Measurements from ENCODE around the gene CAMK1D. TPM values are rescaled to one million over a fixed set of nuclear protein-coding genes. Genes with fewer than 3 reads are reported as not detected.

Gene CAMK1D
- total and polyA plus RNA-seq, 2 experiments from 2014 or later, result 3.5 to 6.0 TPM

- Histone ChIP-seq H3K79me2 (no peaks in the 10 kb centered on the region), H3K27me3 (no peaks in the 10 kb centered on the region), H3K9me2 (replicated peaks; ENCODE audit: insufficient read depth) (no peaks in the 10 kb centered on the region), H3K27ac (no peak overlapping the region), H3K36me3 (replicated peaks; ENCODE audit: insufficient read depth, low read depth) (no peaks in the 10 kb centered on the region), H3K4me2 (no peak overlapping the region), H3K4me3 (no peak overlapping the region), H3K9me3 (ENCODE audit: low read depth) (no peaks in the 10 kb centered on the region), H4K20me1 (ENCODE audit: insufficient read depth, poor library complexity, severe bottlenecking) (no peaks in the 10 kb centered on the region), H2AFZ (no peak overlapping the region), H3K4me1 (ENCODE audit: insufficient read depth) (no peaks in the 10 kb centered on the region)
- 80% methylated on average over 8 of the region's 8 CpGs for WGBS (ENCODE audit: low lambda C conversion rate, missing lambda C conversion rate)
- no peak for DNase-seq (ENCODE audit: low spot score)
- no peak for TF ChIP-seq EZH2 (IDR thresholded peaks at IDR 0.05; ENCODE audit: borderline replicate concordance)
- TF ChIP-seq, protein P1, sequence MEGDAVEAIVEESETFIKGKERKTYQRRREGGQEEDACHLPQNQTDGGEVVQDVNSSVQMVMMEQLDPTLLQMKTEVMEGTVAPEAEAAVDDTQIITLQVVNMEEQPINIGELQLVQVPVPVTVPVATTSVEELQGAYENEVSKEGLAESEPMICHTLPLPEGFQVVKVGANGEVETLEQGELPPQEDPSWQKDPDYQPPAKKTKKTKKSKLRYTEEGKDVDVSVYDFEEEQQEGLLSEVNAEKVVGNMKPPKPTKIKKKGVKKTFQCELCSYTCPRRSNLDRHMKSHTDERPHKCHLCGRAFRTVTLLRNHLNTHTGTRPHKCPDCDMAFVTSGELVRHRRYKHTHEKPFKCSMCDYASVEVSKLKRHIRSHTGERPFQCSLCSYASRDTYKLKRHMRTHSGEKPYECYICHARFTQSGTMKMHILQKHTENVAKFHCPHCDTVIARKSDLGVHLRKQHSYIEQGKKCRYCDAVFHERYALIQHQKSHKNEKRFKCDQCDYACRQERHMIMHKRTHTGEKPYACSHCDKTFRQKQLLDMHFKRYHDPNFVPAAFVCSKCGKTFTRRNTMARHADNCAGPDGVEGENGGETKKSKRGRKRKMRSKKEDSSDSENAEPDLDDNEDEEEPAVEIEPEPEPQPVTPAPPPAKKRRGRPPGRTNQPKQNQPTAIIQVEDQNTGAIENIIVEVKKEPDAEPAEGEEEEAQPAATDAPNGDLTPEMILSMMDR (IDR thresholded peaks at IDR 0.05; ENCODE audit: poor library complexity), result no peak
- TF ChIP-seq EZH2phosphoT487 (IDR thresholded peaks at IDR 0.05; ENCODE audit: low read depth, severe bottlenecking, unreplicated experiment), result no peak
Observed at GRCh38 chr10:12772797-12773587, 423.6 kb downstream of the CAMK1D start.

GRCh38 chr10:12774204-12774894, 425.0 kb downstream of the CAMK1D start:
- Histone ChIP-seq H3K79me2 (no peaks in the 10 kb centered on the region), H3K36me3 (replicated peaks; ENCODE audit: insufficient read depth, low read depth) (no peaks in the 10 kb centered on the region), H3K27me3 (no peaks in the 10 kb centered on the region), H3K9me2 (replicated peaks; ENCODE audit: insufficient read depth) (no peaks in the 10 kb centered on the region), H3K4me3 (no peak overlapping the region), H3K9me3 (ENCODE audit: low read depth) (no peaks in the 10 kb centered on the region), H2AFZ (no peak overlapping the region), H3K4me1 (ENCODE audit: insufficient read depth) (no peaks in the 10 kb centered on the region), H3K27ac (no peak overlapping the region), H3K4me2 (no peak overlapping the region), H4K20me1 (ENCODE audit: insufficient read depth, poor library complexity, severe bottlenecking) (no peaks in the 10 kb centered on the region)
- 76% methylated on average over 16 of the region's 16 CpGs for WGBS (ENCODE audit: low lambda C conversion rate, missing lambda C conversion rate)
- no peak for TF ChIP-seq EZH2 (IDR thresholded peaks at IDR 0.05; ENCODE audit: borderline replicate concordance)
- no peak for TF ChIP-seq EZH2phosphoT487 (IDR thresholded peaks at IDR 0.05; ENCODE audit: low read depth, severe bottlenecking, unreplicated experiment)
- TF ChIP-seq, protein P1 (IDR thresholded peaks at IDR 0.05; ENCODE audit: poor library complexity), result no peak
- DNase-seq (ENCODE audit: low spot score), result no peak

GRCh38 chr10:12777840-12778585, 428.7 kb downstream of the CAMK1D start:
- WGBS (ENCODE audit: low lambda C conversion rate, missing lambda C conversion rate), result 87% methylated on average over 8 of the region's 8 CpGs
- Histone ChIP-seq H3K36me3 (replicated peaks; ENCODE audit: insufficient read depth, low read depth) (no peaks in the 10 kb centered on the region), H3K4me1 (ENCODE audit: insufficient read depth) (no peaks in the 10 kb centered on the region), H3K9me2 (replicated peaks; ENCODE audit: insufficient read depth) (no peaks in the 10 kb centered on the region), H3K4me2 (no peak overlapping the region), H2AFZ (no peak overlapping the region), H3K4me3 (no peak overlapping the region), H3K27me3 (no peaks in the 10 kb centered on the region), H3K27ac (no peak overlapping the region), H4K20me1 (ENCODE audit: insufficient read depth, poor library complexity, severe bottlenecking) (no peaks in the 10 kb centered on the region), H3K9me3 (ENCODE audit: low read depth) (no peaks in the 10 kb centered on the region), H3K79me2 (no peaks in the 10 kb centered on the region)
- no peak for DNase-seq (ENCODE audit: low spot score)
- TF ChIP-seq EZH2 (IDR thresholded peaks at IDR 0.05; ENCODE audit: borderline replicate concordance) (no peak), EZH2phosphoT487 (IDR thresholded peaks at IDR 0.05; ENCODE audit: low read depth, severe bottlenecking, unreplicated experiment) (no peak)
- TF ChIP-seq, protein P1 (IDR thresholded peaks at IDR 0.05; ENCODE audit: poor library complexity), result no peak

Measured in hepatocyte (in vitro differentiated cells).